Neuronal stem cell (in vitro differentiated cells): ENCODE data around the gene ST8SIA6.

Source experiments
- DNase-seq: peaks from one replicate; pipeline ENCODE4 v3.0.0-alpha.2; 2013; ENCODE audit warnings: low spot score
- H2AFZ ChIP-seq: one replicate; pipeline ENCODE4 v1.6.1; 2013; ENCODE audit warnings: mild to moderate bottlenecking, low read length, inconsistent platforms
- H2AK5ac ChIP-seq: 2 replicates; pipeline ENCODE4 v1.6.1; 2013; ENCODE audit warnings: low read depth, mild to moderate bottlenecking, inconsistent platforms, low read length, moderate library complexity, mixed read lengths
- H2BK120ac ChIP-seq: 2 replicates; pipeline ENCODE4 v1.6.1; 2013; ENCODE audit warnings: low read depth, mild to moderate bottlenecking, inconsistent platforms, low read length, moderate library complexity, mixed read lengths
- H2BK12ac ChIP-seq: one replicate; pipeline ENCODE4 v1.6.1; 2013; ENCODE audit warnings: low read length, inconsistent platforms
- H2BK15ac ChIP-seq: 2 replicates; pipeline ENCODE4 v1.6.1; 2013; ENCODE audit warnings: mild to moderate bottlenecking, low read length, inconsistent platforms, mixed read lengths
- H2BK5ac ChIP-seq: one replicate; pipeline ENCODE4 v1.6.1; 2013; ENCODE audit warnings: inconsistent platforms, mild to moderate bottlenecking, low read length, moderate library complexity
- H3K14ac ChIP-seq: one replicate; pipeline ENCODE4 v1.6.1; 2013; ENCODE audit warnings: low read length, inconsistent platforms
- H3K18ac ChIP-seq: 2 replicates; pipeline ENCODE4 v1.6.1; 2013; ENCODE audit warnings: low read length, inconsistent platforms
- H3K23ac ChIP-seq: 2 replicates; pipeline ENCODE4 v1.6.1; 2013; ENCODE audit warnings: low read depth, mild to moderate bottlenecking, mixed read lengths, low read length, inconsistent platforms; ENCODE audit not compliant: poor library complexity
- H3K27ac ChIP-seq: replicated peaks from 3 replicates; pipeline ENCODE4 v1.5.1; 2013; ENCODE audit warnings: low read length, inconsistent platforms
- H3K27me3 ChIP-seq, 3 experiments: 2 replicates each; pipeline ENCODE4 v1.6.1; 2013; ENCODE audit warnings: low read length in 3 of 3, mild to moderate bottlenecking in 2 of 3, inconsistent platforms in 1 of 3, low read depth in 1 of 3, mixed read lengths in 1 of 3, moderate library complexity in 1 of 3; ENCODE audit not compliant: control insufficient read depth in 3 of 3, insufficient read depth in 3 of 3
- H3K36me3 ChIP-seq, 2 donors: replicated peaks in 1 of 2; 2 replicates each; pipeline ENCODE4 v1.6.1; 2013; ENCODE audit warnings: low read length in 2 of 2; ENCODE audit not compliant: control insufficient read depth in 2 of 2, insufficient read depth in 2 of 2
- H3K4ac ChIP-seq: 2 replicates; pipeline ENCODE4 v1.6.1; 2013; ENCODE audit warnings: inconsistent platforms, mild to moderate bottlenecking, low read length, moderate library complexity
- H3K4me1 ChIP-seq, 2 donors: 1 replicate in 1 of 2; 2 replicates in 1 of 2; pipeline ENCODE4 v1.6.1; 2013; ENCODE audit warnings: low read length in 2 of 2, low read depth in 1 of 2; ENCODE audit not compliant: control insufficient read depth in 2 of 2, insufficient read depth in 1 of 2
- H3K4me2 ChIP-seq: one replicate; pipeline ENCODE4 v1.6.1; 2013; ENCODE audit warnings: mild to moderate bottlenecking, low read length, inconsistent platforms; ENCODE audit not compliant: insufficient read depth, poor library complexity, severe bottlenecking
- H3K4me3 ChIP-seq, 2 donors: 2 replicates each; pipeline ENCODE4 v1.5.1; 2013; ENCODE audit warnings: low read length in 2 of 2, mild to moderate bottlenecking in 2 of 2, inconsistent platforms in 1 of 2, moderate library complexity in 1 of 2
- H3K79me1 ChIP-seq: one replicate; pipeline ENCODE4 v1.6.1; 2013; ENCODE audit warnings: low read depth, mild to moderate bottlenecking, inconsistent platforms, low read length, moderate library complexity
- H3K9ac ChIP-seq: one replicate; pipeline ENCODE4 v1.6.1; 2013; ENCODE audit warnings: mild to moderate bottlenecking, low read depth, low read length, inconsistent platforms; ENCODE audit not compliant: poor library complexity
- H3K9me3 ChIP-seq, 2 donors: replicated peaks in 1 of 2; 2 replicates each; pipeline versions ENCODE3 to v1.6.1; 2013; ENCODE audit warnings: low read length in 2 of 2, mild to moderate bottlenecking in 2 of 2, inconsistent platforms in 1 of 2, low read depth in 1 of 2, mixed read lengths in 1 of 2, moderate library complexity in 1 of 2; ENCODE audit not compliant: control insufficient read depth in 2 of 2, insufficient read depth in 1 of 2
- H4K8ac ChIP-seq: one replicate; pipeline ENCODE4 v1.6.1; 2013; ENCODE audit warnings: low read depth, mild to moderate bottlenecking, inconsistent platforms, low read length, moderate library complexity
- H4K91ac ChIP-seq: one replicate; pipeline ENCODE4 v1.6.1; 2013; ENCODE audit warnings: low read length, low read depth, mild to moderate bottlenecking, inconsistent platforms; ENCODE audit not compliant: poor library complexity
- WGBS, 2 donors: extraction: QIAGEN DNeasy Blood & Tissue Kit; methylation state at CpG; one replicate each; pipeline ENCODE4 v1.1.7; 2013; ENCODE audit warnings: missing lambda C conversion rate in 2 of 2, mixed read lengths in 1 of 2; ENCODE audit not compliant: insufficient read length in 2 of 2, insufficient replicate concordance in 1 of 2; ENCODE audit errors: extremely low coverage in 2 of 2; 5-methylcytosine and 5-hydroxymethylcytosine counted together

Gene ST8SIA6

DNA sequence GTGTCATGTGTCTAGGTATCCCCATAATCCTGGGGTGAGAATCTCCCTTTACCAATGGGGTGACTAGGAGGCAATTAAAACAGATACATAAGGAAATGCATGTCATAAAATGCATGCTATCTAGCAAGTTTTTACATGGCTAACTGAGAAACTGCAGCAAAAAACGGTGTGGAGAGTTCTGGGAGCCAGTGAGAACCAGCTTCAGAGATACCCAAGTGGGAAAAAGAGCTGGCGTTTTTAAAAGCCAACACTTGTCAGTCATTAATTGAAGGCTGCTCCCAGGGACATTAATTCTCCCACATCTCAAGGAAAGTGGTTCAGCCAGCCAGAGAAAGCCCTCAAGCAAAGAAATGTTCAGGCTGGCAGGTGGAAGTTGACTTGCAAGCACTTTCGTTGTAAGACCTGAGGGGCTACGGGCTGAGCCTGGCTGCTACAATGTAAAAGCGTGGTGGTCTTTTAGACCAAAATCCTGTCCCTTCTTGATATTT is 28.1 kb downstream of the ST8SIA6 start:
- Histone ChIP-seq H3K36me3 (no peaks in the 10 kb centered on the region), H3K9ac (no peak overlapping the region), H3K9me3 (no peaks in the 10 kb centered on the region), H3K27ac (no peak overlapping the region), H3K4me1 (peaks cover 0 to 17% of the 10 kb centered on the region in 2 donors), H2BK12ac (no peak overlapping the region), H2BK15ac (no peak overlapping the region), H3K4ac (no peak overlapping the region), H3K23ac (no peak overlapping the region), H3K4me3 (no peak overlapping the region), H3K4me2 (no peak overlapping the region), H2AFZ (no peak overlapping the region), H2BK5ac (no peak overlapping the region), H3K79me1 (no peaks in the 10 kb centered on the region), H4K91ac (no peak overlapping the region), H4K8ac (no peak overlapping the region), H3K14ac (peak overlapping the region; percentile 77), H2BK120ac (no peak overlapping the region), H3K18ac (no peak overlapping the region), H3K27me3 (no peaks in the 10 kb centered on the region), H2AK5ac (no peak overlapping the region)
- WGBS, 2 donors: no CpG with 5 or more reads among the region's 5 CpGs
- no peak for DNase-seq

DNA sequence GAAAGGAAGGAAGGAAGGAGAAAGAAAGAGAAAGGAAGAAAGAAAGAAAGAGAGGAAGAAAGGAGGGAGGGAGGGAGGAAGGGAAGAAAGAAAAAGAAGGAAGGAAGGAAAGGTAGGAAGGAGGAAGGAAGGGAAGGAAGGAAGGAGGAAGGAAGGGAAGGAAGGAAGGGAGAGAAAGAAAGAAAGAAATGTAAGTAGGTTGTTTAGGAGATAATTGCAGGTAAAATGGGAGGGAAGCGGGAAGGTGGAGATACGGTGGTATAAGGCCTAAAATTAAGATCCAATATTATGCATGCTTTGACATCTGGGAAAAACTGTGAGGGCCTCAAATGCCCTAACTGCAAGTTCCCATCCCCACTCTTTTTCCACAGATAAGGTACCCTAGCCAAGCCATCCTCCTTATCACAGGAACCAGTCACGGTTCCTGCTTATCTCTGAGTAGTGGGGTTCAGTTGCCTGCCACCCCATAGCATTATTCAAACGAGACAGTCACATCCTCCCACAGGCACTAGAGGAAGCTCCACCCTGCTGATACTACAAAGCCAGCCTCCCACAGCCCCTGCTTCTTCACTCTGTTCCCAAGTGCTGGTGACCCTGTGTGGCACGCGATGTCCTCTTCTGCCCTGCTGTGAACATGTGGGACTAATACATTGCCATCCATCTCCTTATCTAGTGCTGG is 28.7 kb downstream of the ST8SIA6 start:
- Histone ChIP-seq H3K4me1 (peaks cover 0 to 17% of the 10 kb centered on the region in 2 donors), H3K4me2 (no peak overlapping the region), H3K4ac (no peak overlapping the region), H3K14ac (peak overlapping the region; percentile 77), H3K9ac (no peak overlapping the region), H3K79me1 (no peaks in the 10 kb centered on the region), H3K18ac (peak overlapping the region; percentile 55), H2BK120ac (no peak overlapping the region), H2BK12ac (no peak overlapping the region), H3K27ac (no peak overlapping the region), H3K23ac (no peak overlapping the region), H2AFZ (no peak overlapping the region), H4K8ac (no peak overlapping the region), H3K36me3 (no peaks in the 10 kb centered on the region), H2AK5ac (no peak overlapping the region), H2BK15ac (no peak overlapping the region), H3K9me3 (no peaks in the 10 kb centered on the region), H3K4me3 (no peak overlapping the region), H2BK5ac (no peak overlapping the region), H3K27me3 (no peaks in the 10 kb centered on the region), H4K91ac (no peak overlapping the region)
- DNase-seq: no peak
- WGBS, 2 donors: 100% methylated on average over 2 of the region's 6 CpGs; no CpG with 5 or more reads in 1 of the 2 donors

DNA sequence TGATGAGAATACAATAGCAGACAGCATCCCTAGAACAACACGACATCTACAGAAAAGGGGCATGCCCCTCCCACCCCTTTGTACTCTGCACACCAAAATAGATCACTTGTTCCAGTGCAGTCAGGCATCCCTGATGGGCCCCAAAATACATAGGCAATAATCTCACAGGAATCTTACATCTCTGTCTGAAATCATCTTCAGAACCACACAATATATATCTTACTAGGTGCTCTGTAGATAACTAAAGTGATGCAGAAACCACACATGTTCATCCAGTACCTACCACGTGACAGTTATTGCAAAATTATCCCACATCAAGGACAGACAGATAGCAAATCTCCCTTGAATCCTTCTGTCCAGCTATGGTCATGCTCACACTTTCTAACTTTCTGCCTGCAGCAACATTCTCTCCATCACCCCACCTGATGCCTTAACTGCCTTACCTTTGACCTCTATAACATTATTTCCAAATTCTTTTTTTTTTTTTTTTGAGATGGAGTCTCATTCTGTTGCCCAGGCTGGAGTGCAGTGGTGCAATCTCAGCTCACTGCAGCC is 30.7 kb downstream of the ST8SIA6 start:
- H2AFZ ChIP-seq: no peak overlapping the region
- no peak overlapping the region for H3K23ac ChIP-seq
- H3K9me3 ChIP-seq: no peaks in the 10 kb centered on the region
- H2BK12ac ChIP-seq: no peak overlapping the region
- H2BK5ac ChIP-seq: no peak overlapping the region
- H2BK120ac ChIP-seq: no peak overlapping the region
- H3K4ac ChIP-seq: no peak overlapping the region
- no peak overlapping the region for H3K14ac ChIP-seq
- no peak overlapping the region for H3K4me2 ChIP-seq
- no peak overlapping the region for H3K18ac ChIP-seq
- H4K91ac ChIP-seq: no peak overlapping the region
- no peaks in the 10 kb centered on the region for H3K36me3 ChIP-seq
- H2BK15ac ChIP-seq: no peak overlapping the region
- H4K8ac ChIP-seq: no peak overlapping the region
- no CpG with 5 or more reads among the region's 2 CpGs for WGBS, 2 donors
- H3K4me3 ChIP-seq: no peak overlapping the region
- no peaks in the 10 kb centered on the region for H3K79me1 ChIP-seq
- no peak overlapping the region for H3K9ac ChIP-seq
- peak; percentile 29 for DNase-seq
- peaks cover 0 to 17% of the 10 kb centered on the region in 2 donors for H3K4me1 ChIP-seq
- no peaks in the 10 kb centered on the region for H3K27me3 ChIP-seq
- no peak overlapping the region for H2AK5ac ChIP-seq
- H3K27ac ChIP-seq: no peak overlapping the region

DNA sequence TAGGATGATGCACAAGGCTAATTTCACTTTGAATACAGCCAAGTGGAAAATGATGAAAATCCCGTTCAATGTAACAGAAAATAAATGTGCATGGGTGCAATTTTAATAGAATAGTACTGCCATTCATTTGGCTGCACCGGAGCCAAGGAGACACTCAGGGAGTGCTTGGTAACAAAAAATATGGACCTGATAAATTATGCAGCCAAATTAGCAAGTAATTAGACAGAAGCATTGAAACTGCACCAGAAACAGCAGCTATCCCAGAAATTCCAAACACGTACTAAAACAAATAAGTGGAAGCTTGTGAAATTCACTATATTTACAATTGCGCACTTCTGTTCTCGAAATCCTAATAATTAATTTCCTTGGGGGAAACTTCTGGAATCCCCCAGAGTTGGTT is 31.5 kb downstream of the ST8SIA6 start:
- Histone ChIP-seq H3K9ac (no peak overlapping the region), H3K4me1 (peaks cover 0 to 11% of the 10 kb centered on the region in 2 donors), H3K18ac (no peak overlapping the region), H3K36me3 (no peaks in the 10 kb centered on the region), H3K4me3 (no peak overlapping the region), H3K79me1 (no peaks in the 10 kb centered on the region), H2BK120ac (no peak overlapping the region), H3K27ac (peak overlapping the region; percentile 23), H3K14ac (no peak overlapping the region), H3K4me2 (no peak overlapping the region), H4K8ac (no peak overlapping the region), H2AK5ac (no peak overlapping the region), H2BK5ac (no peak overlapping the region), H3K4ac (no peak overlapping the region), H4K91ac (no peak overlapping the region), H3K9me3 (no peaks in the 10 kb centered on the region), H3K27me3 (no peaks in the 10 kb centered on the region), H2BK15ac (no peak overlapping the region), H3K23ac (no peak overlapping the region), H2AFZ (no peak overlapping the region), H2BK12ac (no peak overlapping the region)
- DNase-seq: no peak
- WGBS, 2 donors: no CpG with 5 or more reads among the region's 5 CpGs
